ENCODE data around the gene RGS7. TPM values are rescaled to one million over a fixed set of nuclear protein-coding genes. Genes with fewer than 3 reads are reported as not detected.
"Not testable (repeated sequence)": the region's sequence is repeated elsewhere in the genome, so short reads cannot be mapped to it uniquely, and the experiment has no call there.

The RGS7 gene
- total RNA-seq, 1 donor from 2014 or later, result 16.0 TPM

- DNase-seq, result no peak
- H3K9me3 Mint-ChIP-seq (ENCODE audit: unreplicated experiment), result no peaks in the 10 kb centered on the region
- no peaks in the 10 kb centered on the region for H3K36me3 Mint-ChIP-seq (ENCODE audit: unreplicated experiment)
- H3K27ac Mint-ChIP-seq (ENCODE audit: unreplicated experiment), result no peak overlapping the region
- H3K27me3 Mint-ChIP-seq (ENCODE audit: unreplicated experiment), result no peaks in the 10 kb centered on the region
- TF ChIP-seq, protein P1, sequence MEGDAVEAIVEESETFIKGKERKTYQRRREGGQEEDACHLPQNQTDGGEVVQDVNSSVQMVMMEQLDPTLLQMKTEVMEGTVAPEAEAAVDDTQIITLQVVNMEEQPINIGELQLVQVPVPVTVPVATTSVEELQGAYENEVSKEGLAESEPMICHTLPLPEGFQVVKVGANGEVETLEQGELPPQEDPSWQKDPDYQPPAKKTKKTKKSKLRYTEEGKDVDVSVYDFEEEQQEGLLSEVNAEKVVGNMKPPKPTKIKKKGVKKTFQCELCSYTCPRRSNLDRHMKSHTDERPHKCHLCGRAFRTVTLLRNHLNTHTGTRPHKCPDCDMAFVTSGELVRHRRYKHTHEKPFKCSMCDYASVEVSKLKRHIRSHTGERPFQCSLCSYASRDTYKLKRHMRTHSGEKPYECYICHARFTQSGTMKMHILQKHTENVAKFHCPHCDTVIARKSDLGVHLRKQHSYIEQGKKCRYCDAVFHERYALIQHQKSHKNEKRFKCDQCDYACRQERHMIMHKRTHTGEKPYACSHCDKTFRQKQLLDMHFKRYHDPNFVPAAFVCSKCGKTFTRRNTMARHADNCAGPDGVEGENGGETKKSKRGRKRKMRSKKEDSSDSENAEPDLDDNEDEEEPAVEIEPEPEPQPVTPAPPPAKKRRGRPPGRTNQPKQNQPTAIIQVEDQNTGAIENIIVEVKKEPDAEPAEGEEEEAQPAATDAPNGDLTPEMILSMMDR (IDR thresholded peaks at IDR 0.05; ENCODE audit: partially characterized antibody, unreplicated experiment), result no peak
- H3K4me3 Mint-ChIP-seq (ENCODE audit: unreplicated experiment), result no peak overlapping the region
- H3K4me1 Mint-ChIP-seq (ENCODE audit: low read depth, unreplicated experiment), result no peaks in the 10 kb centered on the region
These were observed 591.2 kb downstream of the RGS7 start for GRCh38 chr1:240765732-240766363.

DNA sequence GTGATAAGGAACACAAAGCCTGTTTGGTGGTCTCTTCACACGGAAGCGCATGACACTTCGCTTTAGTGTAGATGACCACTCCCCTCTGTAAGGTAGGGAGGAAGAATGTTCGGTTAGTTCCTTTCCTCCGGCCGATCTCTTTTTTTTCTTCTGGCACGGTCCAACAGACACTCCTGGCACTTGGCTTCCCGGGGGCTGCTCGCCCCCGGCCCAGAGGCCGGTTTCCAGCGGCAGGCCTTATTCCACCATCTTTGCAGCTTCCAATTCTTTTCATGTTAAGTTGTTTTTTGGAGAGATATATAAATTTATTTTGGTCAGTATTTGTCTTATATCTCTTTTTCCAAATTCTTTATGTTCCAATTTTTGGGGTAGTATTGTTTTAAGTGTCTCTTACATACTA lies 593.2 kb downstream of the RGS7 start:
- Mint-ChIP-seq H3K27me3 (ENCODE audit: unreplicated experiment) (peaks cover 2% of the 10 kb centered on the region), H3K9me3 (ENCODE audit: unreplicated experiment) (no peaks in the 10 kb centered on the region), H3K4me1 (ENCODE audit: low read depth, unreplicated experiment) (no peaks in the 10 kb centered on the region), H3K27ac (ENCODE audit: unreplicated experiment) (no peak overlapping the region), H3K4me3 (ENCODE audit: unreplicated experiment) (no peak overlapping the region), H3K36me3 (ENCODE audit: unreplicated experiment) (no peaks in the 10 kb centered on the region)
- no peak for DNase-seq
- TF ChIP-seq, protein P1 (IDR thresholded peaks at IDR 0.05; ENCODE audit: partially characterized antibody, unreplicated experiment), result no peak

DNA sequence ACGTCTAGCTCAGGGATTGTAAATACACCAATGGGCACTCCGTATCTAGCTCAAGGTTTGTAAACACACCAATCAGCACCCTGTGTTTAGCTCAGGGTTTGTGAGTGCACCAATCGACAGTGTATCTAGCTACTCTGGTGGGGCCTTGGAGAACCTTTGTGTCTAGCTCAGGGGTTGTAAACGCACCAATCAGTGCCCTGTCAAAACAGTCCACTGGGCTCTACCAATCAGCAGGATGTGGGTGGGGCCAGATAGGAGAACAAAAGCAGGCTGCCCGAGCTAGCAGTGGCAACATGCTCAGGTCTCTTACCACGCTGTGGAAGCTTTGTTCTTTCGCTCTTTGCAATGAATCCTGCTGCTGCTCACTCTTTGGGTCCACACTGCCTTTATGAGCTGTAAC lies 593.9 kb downstream of the RGS7 start:
- not testable (repeated sequence) for DNase-seq; H3K4me3 Mint-ChIP-seq (ENCODE audit: unreplicated experiment); H3K27me3 Mint-ChIP-seq (ENCODE audit: unreplicated experiment); H3K9me3 Mint-ChIP-seq (ENCODE audit: unreplicated experiment); H3K27ac Mint-ChIP-seq (ENCODE audit: unreplicated experiment); H3K36me3 Mint-ChIP-seq (ENCODE audit: unreplicated experiment); H3K4me1 Mint-ChIP-seq (ENCODE audit: low read depth, unreplicated experiment)

- not testable (repeated sequence) for H3K9me3 Mint-ChIP-seq (ENCODE audit: unreplicated experiment); H3K4me1 Mint-ChIP-seq (ENCODE audit: low read depth, unreplicated experiment); H3K36me3 Mint-ChIP-seq (ENCODE audit: unreplicated experiment); H3K27ac Mint-ChIP-seq (ENCODE audit: unreplicated experiment); DNase-seq; H3K4me3 Mint-ChIP-seq (ENCODE audit: unreplicated experiment); H3K27me3 Mint-ChIP-seq (ENCODE audit: unreplicated experiment)
These were observed 594.5 kb downstream of the RGS7 start for GRCh38 chr1:240762471-240762987.

- not testable (repeated sequence) for H3K9me3 Mint-ChIP-seq (ENCODE audit: unreplicated experiment); DNase-seq
These were observed 598.2 kb downstream of the RGS7 start for GRCh38 chr1:240758777-240759176.

GRCh38 chr1:240758296-240758695 lies 598.7 kb downstream of the RGS7 start:
- no peak overlapping the region for H3K27ac Mint-ChIP-seq (ENCODE audit: unreplicated experiment)

More at GRCh38 chr1:240758777-240759176, 598.2 kb downstream of the RGS7 start:
- not testable (repeated sequence) for H3K4me3 Mint-ChIP-seq (ENCODE audit: unreplicated experiment); H3K27me3 Mint-ChIP-seq (ENCODE audit: unreplicated experiment); H3K4me1 Mint-ChIP-seq (ENCODE audit: low read depth, unreplicated experiment); H3K36me3 Mint-ChIP-seq (ENCODE audit: unreplicated experiment); H3K27ac Mint-ChIP-seq (ENCODE audit: unreplicated experiment)

More at GRCh38 chr1:240758296-240758695, 598.7 kb downstream of the RGS7 start:
- TF ChIP-seq, protein P1 (IDR thresholded peaks at IDR 0.05; ENCODE audit: partially characterized antibody, unreplicated experiment), result no peak
- Mint-ChIP-seq H3K4me3 (ENCODE audit: unreplicated experiment) (no peak overlapping the region), H3K27me3 (ENCODE audit: unreplicated experiment) (peaks cover 2% of the 10 kb centered on the region), H3K36me3 (ENCODE audit: unreplicated experiment) (no peaks in the 10 kb centered on the region), H3K4me1 (ENCODE audit: low read depth, unreplicated experiment) (no peaks in the 10 kb centered on the region), H3K9me3 (ENCODE audit: unreplicated experiment) (no peaks in the 10 kb centered on the region)
- DNase-seq, result no peak
